Neural progenitor cell (in vitro differentiated cells): Measurements from ENCODE around the gene ANKRD35.
"Not testable (repeated sequence)": the region's sequence is repeated elsewhere in the genome, so short reads cannot be mapped to it uniquely, and the experiment has no call there.

ENCODE experiments used
- CTCF ChIP-seq: fragments of 200-600 bp; sonication (generic); IDR thresholded peaks from 2 replicates; pipeline ENCODE4 v1.5.1; 2017; ENCODE audit warnings: antibody characterized with exemption, mild to moderate bottlenecking
- EZH2phosphoT487 ChIP-seq: fragments of 200-600 bp; sonication (generic); IDR thresholded peaks from 2 replicates; pipeline ENCODE4 v1.6.1; 2017; ENCODE audit warnings: antibody characterized with exemption

- not testable (repeated sequence) for TF ChIP-seq CTCF, EZH2phosphoT487
Observed at GRCh38 chr1:145822779-145823331, 62.8 kb downstream of the ANKRD35 start.
